Measurements from ENCODE around the gene HMGXB4. TPM values are rescaled to one million over a fixed set of nuclear protein-coding genes. Genes with fewer than 3 reads are reported as not detected.
A peak's percentile ranks its signal among the peaks of the same experiment; 100 is the strongest.

Gene HMGXB4
- total RNA-seq, 1 experiment from 2014 or later = 19.1 TPM

- Histone ChIP-seq H3K36me3 (ENCODE audit: insufficient read depth, low read length) (no peaks in the 10 kb centered on the region), H2AFZ (ENCODE audit: low read length) (no peak overlapping the region), H3K4me2 (ENCODE audit: low read depth, low read length, poor library complexity, severe bottlenecking) (no peak overlapping the region), H3K27ac (ENCODE audit: low read length) (no peak overlapping the region), H3K9me3 (ENCODE audit: low read length) (no peaks in the 10 kb centered on the region), H3K9me2 (replicated peaks; ENCODE audit: insufficient read depth, low read length) (no peaks in the 10 kb centered on the region), H3K79me2 (ENCODE audit: low read length) (no peaks in the 10 kb centered on the region), H4K20me1 (ENCODE audit: insufficient read depth, low read depth, low read length) (no peaks in the 10 kb centered on the region), H3K27me3 (ENCODE audit: low read length) (no peaks in the 10 kb centered on the region), H3K4me3 (ENCODE audit: low read length) (no peak overlapping the region), H3K9ac (ENCODE audit: low read length) (no peak overlapping the region), H3K4me1 (ENCODE audit: low read length) (peaks cover 12% of the 10 kb centered on the region)
- DNase-seq = no peak
These were observed 70.6 kb downstream of the HMGXB4 start for GRCh38 chr22:35327690-35328471.

GRCh38 chr22:35328472-35328885 lies 71.2 kb downstream of the HMGXB4 start:
- H3K4me3 ChIP-seq (ENCODE audit: low read length) = no peak overlapping the region
- H3K9me3 ChIP-seq (ENCODE audit: low read length) = no peaks in the 10 kb centered on the region
- no peaks in the 10 kb centered on the region for H3K79me2 ChIP-seq (ENCODE audit: low read length)
- H3K4me1 ChIP-seq (ENCODE audit: low read length) = peaks cover 12% of the 10 kb centered on the region
- no peaks in the 10 kb centered on the region for H3K9me2 ChIP-seq (replicated peaks; ENCODE audit: insufficient read depth, low read length)
- no peaks in the 10 kb centered on the region for H4K20me1 ChIP-seq (ENCODE audit: insufficient read depth, low read depth, low read length)
- H3K9ac ChIP-seq (ENCODE audit: low read length) = no peak overlapping the region
- no peaks in the 10 kb centered on the region for H3K36me3 ChIP-seq (ENCODE audit: insufficient read depth, low read length)
- H3K27me3 ChIP-seq (ENCODE audit: low read length) = no peaks in the 10 kb centered on the region
- H3K4me2 ChIP-seq (ENCODE audit: low read depth, low read length, poor library complexity, severe bottlenecking) = no peak overlapping the region
- H2AFZ ChIP-seq (ENCODE audit: low read length) = no peak overlapping the region
- H3K27ac ChIP-seq (ENCODE audit: low read length) = no peak overlapping the region
- DNase-seq = no peak

DNA sequence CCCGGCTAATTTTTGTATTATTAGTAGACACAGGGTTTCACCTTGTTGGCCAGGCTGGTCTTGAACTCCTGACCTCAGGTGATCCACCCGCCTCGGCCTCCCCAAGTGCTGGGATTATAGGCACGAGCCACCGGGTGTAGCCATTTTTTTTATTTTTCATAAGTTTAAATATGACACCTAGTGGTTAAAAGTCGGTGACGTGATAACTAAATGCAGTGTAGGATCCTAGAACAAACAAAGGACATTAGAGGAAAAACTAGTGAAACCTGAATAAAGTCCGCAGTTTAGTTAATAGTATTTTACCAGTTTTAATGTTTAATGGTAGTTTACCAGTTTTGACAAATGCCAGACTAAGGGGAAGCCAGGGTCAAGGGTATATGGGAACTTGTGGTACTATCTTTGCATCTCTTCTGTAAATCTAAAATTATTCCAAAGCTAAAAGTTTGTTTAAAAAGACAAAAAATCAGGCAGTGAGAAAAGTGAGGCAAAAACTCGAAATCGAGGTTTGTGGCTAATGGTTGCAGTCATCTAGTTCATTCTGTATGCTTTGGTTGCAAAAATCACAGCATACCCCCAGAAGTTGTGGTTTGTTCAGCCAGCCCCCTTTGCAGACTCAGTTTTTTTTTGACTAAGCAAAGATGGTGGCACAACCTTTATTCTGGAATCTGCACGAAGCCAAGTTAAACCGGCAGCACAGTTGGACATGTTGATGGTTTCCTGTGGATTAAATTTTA lies 72.0 kb downstream of the HMGXB4 start:
- H3K9me2 ChIP-seq (replicated peaks; ENCODE audit: insufficient read depth, low read length) = no peaks in the 10 kb centered on the region
- no peak overlapping the region for H3K4me3 ChIP-seq (ENCODE audit: low read length)
- H2AFZ ChIP-seq (ENCODE audit: low read length) = no peak overlapping the region
- H3K79me2 ChIP-seq (ENCODE audit: low read length) = no peaks in the 10 kb centered on the region
- no peaks in the 10 kb centered on the region for H4K20me1 ChIP-seq (ENCODE audit: insufficient read depth, low read depth, low read length)
- peaks cover 12% of the 10 kb centered on the region for H3K4me1 ChIP-seq (ENCODE audit: low read length)
- no peak overlapping the region for H3K9ac ChIP-seq (ENCODE audit: low read length)
- DNase-seq = no peak
- H3K4me2 ChIP-seq (ENCODE audit: low read depth, low read length, poor library complexity, severe bottlenecking) = no peak overlapping the region
- H3K9me3 ChIP-seq (ENCODE audit: low read length) = no peaks in the 10 kb centered on the region
- no peak overlapping the region for H3K27ac ChIP-seq (ENCODE audit: low read length)
- H3K27me3 ChIP-seq (ENCODE audit: low read length) = no peaks in the 10 kb centered on the region
- no peaks in the 10 kb centered on the region for H3K36me3 ChIP-seq (ENCODE audit: insufficient read depth, low read length)

GRCh38 chr22:35330258-35330861 lies 73.1 kb downstream of the HMGXB4 start:
- Histone ChIP-seq H3K4me2 (ENCODE audit: low read depth, low read length, poor library complexity, severe bottlenecking) (peak overlapping the region; percentile 58), H4K20me1 (ENCODE audit: insufficient read depth, low read depth, low read length) (no peaks in the 10 kb centered on the region), H3K27me3 (ENCODE audit: low read length) (no peaks in the 10 kb centered on the region), H3K9me3 (ENCODE audit: low read length) (no peaks in the 10 kb centered on the region), H3K4me1 (ENCODE audit: low read length) (peaks cover 12% of the 10 kb centered on the region), H3K9me2 (replicated peaks; ENCODE audit: insufficient read depth, low read length) (no peaks in the 10 kb centered on the region), H3K9ac (ENCODE audit: low read length) (peak overlapping the region; percentile 61), H3K36me3 (ENCODE audit: insufficient read depth, low read length) (no peaks in the 10 kb centered on the region), H3K4me3 (ENCODE audit: low read length) (peak overlapping the region; percentile 43; the same call in 1 of the 2 replicates), H2AFZ (ENCODE audit: low read length) (no peak overlapping the region), H3K27ac (ENCODE audit: low read length) (no peak overlapping the region), H3K79me2 (ENCODE audit: low read length) (no peaks in the 10 kb centered on the region)
- peak; percentile 70 for DNase-seq

GRCh38 chr22:35332278-35332677 lies 75.0 kb downstream of the HMGXB4 start:
- no peaks in the 10 kb centered on the region for H3K79me2 ChIP-seq (ENCODE audit: low read length)
- H3K4me1 ChIP-seq (ENCODE audit: low read length) = peaks cover 12% of the 10 kb centered on the region
- no peak for DNase-seq
- no peak overlapping the region for H2AFZ ChIP-seq (ENCODE audit: low read length)
- H3K9me2 ChIP-seq (replicated peaks; ENCODE audit: insufficient read depth, low read length) = no peaks in the 10 kb centered on the region
- H3K27ac ChIP-seq (ENCODE audit: low read length) = no peak overlapping the region
- H3K9ac ChIP-seq (ENCODE audit: low read length) = no peak overlapping the region
- no peaks in the 10 kb centered on the region for H4K20me1 ChIP-seq (ENCODE audit: insufficient read depth, low read depth, low read length)
- no peak overlapping the region for H3K4me2 ChIP-seq (ENCODE audit: low read depth, low read length, poor library complexity, severe bottlenecking)
- no peaks in the 10 kb centered on the region for H3K9me3 ChIP-seq (ENCODE audit: low read length)
- H3K4me3 ChIP-seq (ENCODE audit: low read length) = no peak overlapping the region
- no peaks in the 10 kb centered on the region for H3K36me3 ChIP-seq (ENCODE audit: insufficient read depth, low read length)
- no peaks in the 10 kb centered on the region for H3K27me3 ChIP-seq (ENCODE audit: low read length)

- Histone ChIP-seq H3K9me3 (ENCODE audit: low read length) (no peaks in the 10 kb centered on the region), H3K36me3 (ENCODE audit: insufficient read depth, low read length) (no peaks in the 10 kb centered on the region), H3K27me3 (ENCODE audit: low read length) (no peaks in the 10 kb centered on the region), H3K4me1 (ENCODE audit: low read length) (peaks cover 12% of the 10 kb centered on the region), H3K9me2 (replicated peaks; ENCODE audit: insufficient read depth, low read length) (no peaks in the 10 kb centered on the region), H2AFZ (ENCODE audit: low read length) (no peak overlapping the region), H4K20me1 (ENCODE audit: insufficient read depth, low read depth, low read length) (no peaks in the 10 kb centered on the region), H3K4me3 (ENCODE audit: low read length) (no peak overlapping the region), H3K79me2 (ENCODE audit: low read length) (no peaks in the 10 kb centered on the region), H3K27ac (ENCODE audit: low read length) (no peak overlapping the region), H3K9ac (ENCODE audit: low read length) (no peak overlapping the region), H3K4me2 (ENCODE audit: low read depth, low read length, poor library complexity, severe bottlenecking) (no peak overlapping the region)
- no peak for DNase-seq
These were observed 75.9 kb downstream of the HMGXB4 start for GRCh38 chr22:35333220-35333619.

- Histone ChIP-seq H3K4me3 (ENCODE audit: low read length) (no peak overlapping the region), H3K27me3 (ENCODE audit: low read length) (no peaks in the 10 kb centered on the region), H3K4me1 (ENCODE audit: low read length) (peaks cover 12% of the 10 kb centered on the region), H2AFZ (ENCODE audit: low read length) (no peak overlapping the region), H3K36me3 (ENCODE audit: insufficient read depth, low read length) (no peaks in the 10 kb centered on the region), H3K27ac (ENCODE audit: low read length) (no peak overlapping the region), H3K9me3 (ENCODE audit: low read length) (no peaks in the 10 kb centered on the region), H3K79me2 (ENCODE audit: low read length) (no peaks in the 10 kb centered on the region), H3K9ac (ENCODE audit: low read length) (no peak overlapping the region), H3K9me2 (replicated peaks; ENCODE audit: insufficient read depth, low read length) (no peaks in the 10 kb centered on the region), H4K20me1 (ENCODE audit: insufficient read depth, low read depth, low read length) (no peaks in the 10 kb centered on the region), H3K4me2 (ENCODE audit: low read depth, low read length, poor library complexity, severe bottlenecking) (no peak overlapping the region)
- no peak for DNase-seq
These were observed 76.7 kb downstream of the HMGXB4 start for GRCh38 chr22:35334004-35334403.

- no peaks in the 10 kb centered on the region for H4K20me1 ChIP-seq (ENCODE audit: insufficient read depth, low read depth, low read length)
- H3K4me2 ChIP-seq (ENCODE audit: low read depth, low read length, poor library complexity, severe bottlenecking) = no peak overlapping the region
- H3K27me3 ChIP-seq (ENCODE audit: low read length) = no peaks in the 10 kb centered on the region
- peaks cover 3% of the 10 kb centered on the region for H3K4me1 ChIP-seq (ENCODE audit: low read length)
- H3K9me2 ChIP-seq (replicated peaks; ENCODE audit: insufficient read depth, low read length) = no peaks in the 10 kb centered on the region
- no peak overlapping the region for H2AFZ ChIP-seq (ENCODE audit: low read length)
- H3K36me3 ChIP-seq (ENCODE audit: insufficient read depth, low read length) = no peaks in the 10 kb centered on the region
- H3K27ac ChIP-seq (ENCODE audit: low read length) = no peak overlapping the region
- no peak overlapping the region for H3K9ac ChIP-seq (ENCODE audit: low read length)
- DNase-seq = no peak
- no peaks in the 10 kb centered on the region for H3K9me3 ChIP-seq (ENCODE audit: low read length)
- no peak overlapping the region for H3K4me3 ChIP-seq (ENCODE audit: low read length)
- H3K79me2 ChIP-seq (ENCODE audit: low read length) = no peaks in the 10 kb centered on the region
These were observed 78.2 kb downstream of the HMGXB4 start for GRCh38 chr22:35335468-35335867.

Data from Karpas-422 (cell line).